ENCODE measurements around the gene PDE7B.
"Not testable (repeated sequence)": the region's sequence is repeated elsewhere in the genome, so short reads cannot be mapped to it uniquely, and the experiment has no call there.

The PDE7B gene

DNA sequence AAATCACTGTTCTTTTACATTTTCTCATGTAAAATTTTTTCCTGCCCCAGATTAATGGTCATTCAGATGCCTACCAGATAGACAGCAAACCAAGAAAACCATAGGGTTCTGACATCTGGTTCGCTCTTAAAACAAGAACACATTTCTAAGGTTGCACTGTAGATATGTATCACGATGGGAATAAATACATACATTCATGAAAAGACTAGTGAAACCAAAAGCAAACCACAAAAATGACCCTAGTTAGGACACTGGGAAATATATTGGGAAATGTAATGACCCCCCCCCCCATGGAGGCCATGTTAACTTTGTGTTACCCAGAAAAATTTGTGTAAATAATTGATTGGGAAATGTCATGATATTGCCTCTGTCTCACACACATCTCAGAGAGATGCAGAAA is 361.1 kb downstream of the PDE7B start:
- no peak for DNase-seq

DNA sequence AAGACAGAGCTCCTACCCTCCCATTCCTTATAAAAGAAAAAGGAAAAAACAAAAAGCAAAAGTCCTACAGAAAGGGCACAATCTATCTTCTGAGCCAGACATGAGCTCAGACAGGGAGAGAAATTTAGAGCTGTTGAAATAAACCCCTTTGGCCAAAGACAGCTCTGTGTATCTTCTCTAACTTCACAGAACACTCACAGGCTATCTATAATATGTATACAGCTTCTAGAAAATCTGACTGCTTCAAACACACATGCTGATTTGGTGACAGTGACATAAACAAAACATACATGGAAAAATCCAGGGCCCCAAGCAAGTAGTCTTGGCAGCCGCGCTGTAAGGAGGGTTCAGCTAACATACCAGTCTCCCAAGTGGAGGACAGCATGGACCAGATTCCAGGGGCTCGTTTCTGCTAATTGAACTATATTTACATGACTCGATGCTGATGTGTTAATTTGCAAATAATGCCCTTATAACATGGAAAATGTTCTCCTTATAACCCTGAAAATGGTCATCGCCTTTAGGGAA is 361.6 kb downstream of the PDE7B start:
- DNase-seq = no peak

DNA sequence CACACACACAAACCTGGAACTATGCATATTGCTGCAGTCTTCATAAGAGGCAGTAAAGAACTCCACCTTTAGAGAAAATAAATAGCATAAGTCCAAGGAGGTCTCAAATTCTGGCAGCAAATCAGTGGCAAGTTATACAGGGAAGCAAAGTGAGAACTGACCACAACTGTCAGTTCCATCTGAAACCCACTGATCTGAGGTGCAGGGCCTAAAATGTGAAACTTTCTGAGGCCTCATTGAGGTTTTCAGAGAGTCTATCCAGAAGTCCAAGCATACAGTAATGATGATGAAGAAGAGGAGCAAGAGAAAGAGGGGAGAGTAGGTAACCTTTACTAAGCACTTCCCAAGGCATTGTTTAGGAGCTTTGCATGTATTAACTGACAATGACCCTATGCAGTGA is 362.4 kb downstream of the PDE7B start:
- no peak for DNase-seq

DNA sequence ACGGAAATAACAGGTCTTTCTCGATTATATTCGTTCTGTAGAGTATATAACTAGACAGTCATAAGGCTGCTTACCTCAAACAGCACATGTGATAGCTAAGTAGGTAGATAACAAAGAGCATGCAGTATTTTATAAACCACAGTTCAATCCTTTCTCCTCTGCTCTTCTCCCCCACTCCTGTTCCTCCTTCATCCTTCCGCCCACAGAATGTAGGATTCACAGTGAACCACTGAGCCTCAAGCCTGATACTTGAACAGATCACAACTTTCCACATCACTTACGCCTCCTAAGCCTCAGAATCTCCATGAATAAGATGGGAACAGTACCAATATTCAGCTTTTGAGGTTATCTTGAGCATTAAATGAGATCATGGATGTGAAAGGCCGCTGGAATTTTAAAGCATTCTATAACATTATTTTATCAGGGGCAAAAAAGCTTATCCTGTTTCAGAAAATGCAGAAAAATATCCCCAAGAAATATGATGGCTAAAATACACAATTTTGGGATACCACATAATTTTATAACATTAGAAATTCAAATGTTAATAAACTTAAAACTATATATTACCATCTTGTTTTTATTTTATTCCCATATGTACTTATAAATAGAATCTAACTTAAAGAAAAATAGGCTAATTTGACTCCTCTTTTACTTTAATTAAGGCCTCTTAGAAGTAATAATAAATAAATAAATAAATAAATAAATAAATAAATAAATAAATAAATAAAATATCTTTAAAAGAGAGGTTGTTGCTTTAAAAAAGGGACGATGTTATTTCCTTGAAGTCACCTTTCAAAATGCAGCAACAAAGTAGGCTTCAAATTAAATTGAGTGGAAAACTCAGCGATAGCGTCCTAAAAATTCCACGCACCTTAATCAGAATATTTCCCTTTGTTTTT is 365.3 kb downstream of the PDE7B start:
- no peak for DNase-seq

DNA sequence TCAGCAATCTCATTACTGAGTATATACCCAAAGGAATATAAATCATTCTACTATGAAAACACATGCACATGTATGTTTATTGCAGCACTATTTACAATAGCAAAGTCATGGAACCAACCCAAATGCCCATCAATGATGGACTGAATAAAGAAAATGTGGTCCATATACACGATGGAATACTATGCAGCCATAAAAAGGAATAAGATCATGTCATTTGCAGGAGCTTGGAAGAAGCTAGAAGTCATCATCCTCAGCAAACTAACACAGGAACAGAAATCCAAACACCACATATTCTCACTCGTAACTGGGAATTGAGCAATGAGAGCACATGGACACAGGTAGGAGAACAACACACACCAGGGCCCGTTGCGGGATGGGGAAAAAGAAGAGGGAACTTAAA is 373.5 kb downstream of the PDE7B start:
- DNase-seq = not testable (repeated sequence)

DNA sequence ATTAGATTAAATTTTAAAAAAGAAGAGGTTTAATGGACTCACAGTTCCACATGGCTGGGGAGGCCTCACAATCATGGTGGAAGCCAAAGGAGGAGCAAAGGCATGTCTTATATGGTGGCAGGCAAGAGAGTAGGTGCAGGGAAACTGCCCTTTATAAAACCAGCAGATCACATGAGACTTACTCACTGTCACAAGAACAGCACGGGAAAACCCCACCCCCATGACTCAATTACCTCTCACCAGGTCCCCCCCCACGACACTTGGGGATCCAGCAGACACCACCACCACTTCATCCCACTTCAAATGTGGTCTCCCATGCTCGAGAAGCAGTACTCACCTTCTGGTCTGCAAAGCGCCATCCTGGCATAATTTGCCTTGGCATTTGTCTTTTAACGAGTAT is 374.0 kb downstream of the PDE7B start:
- DNase-seq = no peak

DNA sequence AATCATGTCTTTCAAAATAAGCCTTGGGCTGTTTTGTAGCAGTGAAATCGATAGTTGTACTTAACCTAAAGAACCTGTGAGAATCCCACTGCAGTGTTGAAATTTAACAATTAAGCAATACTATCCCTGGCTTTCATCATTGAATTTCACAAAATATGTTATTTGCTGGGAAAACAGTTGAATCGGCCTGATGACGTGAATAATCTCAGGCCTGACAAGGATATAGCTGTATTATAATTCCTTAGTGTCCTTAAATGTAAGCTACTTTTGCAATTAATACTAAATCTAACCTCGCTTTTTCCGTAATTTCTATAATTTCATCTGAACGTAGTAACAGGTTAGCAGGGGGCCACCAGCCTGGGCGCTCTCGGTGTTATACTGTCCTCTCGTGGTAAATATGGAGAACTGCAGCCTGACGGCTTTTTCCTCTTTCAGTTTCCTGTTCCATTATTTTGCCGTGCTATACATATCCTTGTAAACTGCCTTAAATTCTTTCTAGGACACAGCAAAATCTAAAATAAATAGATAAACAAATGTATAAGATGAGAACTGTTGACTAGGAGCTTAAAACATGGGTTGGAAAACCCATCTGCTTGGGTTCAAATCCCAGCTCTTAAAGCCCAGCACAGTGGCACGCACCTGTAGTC is 374.6 kb downstream of the PDE7B start:
- peak in 1 of 2 experiments; percentile 8 for DNase-seq

DNA sequence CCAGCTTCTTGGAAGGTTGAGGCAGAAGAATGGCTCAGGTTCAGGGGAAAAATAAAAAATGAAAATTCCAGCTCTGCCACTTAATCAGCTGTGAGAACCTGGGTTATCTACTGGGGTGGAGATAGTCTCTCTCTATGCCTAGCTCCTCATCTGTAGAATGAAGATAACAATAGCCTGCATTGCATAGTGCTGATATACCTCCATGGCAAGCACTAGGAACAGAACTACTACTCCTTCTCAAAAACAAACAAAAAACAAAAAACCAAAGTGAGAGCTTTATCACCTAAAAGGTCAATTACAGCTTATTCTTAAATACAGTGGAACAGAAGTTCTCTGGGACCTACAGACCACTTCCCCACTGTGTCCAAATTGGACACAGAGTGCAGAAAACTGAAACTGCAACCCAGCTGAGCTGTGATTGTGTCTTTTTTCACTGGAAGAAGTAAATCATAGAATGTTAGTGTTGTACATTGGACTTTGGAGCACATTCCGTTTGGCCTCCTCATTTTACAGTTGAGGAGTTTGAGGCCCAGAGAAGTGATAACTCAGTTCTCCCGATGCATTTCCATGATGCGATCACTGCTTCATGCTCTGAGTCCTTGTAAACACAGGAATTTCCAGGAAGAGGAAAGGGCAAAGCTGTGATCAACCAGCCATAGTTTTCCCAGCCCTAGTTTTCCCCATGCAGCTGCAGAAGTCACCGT is 375.3 kb downstream of the PDE7B start:
- DNase-seq = no peak

DNA sequence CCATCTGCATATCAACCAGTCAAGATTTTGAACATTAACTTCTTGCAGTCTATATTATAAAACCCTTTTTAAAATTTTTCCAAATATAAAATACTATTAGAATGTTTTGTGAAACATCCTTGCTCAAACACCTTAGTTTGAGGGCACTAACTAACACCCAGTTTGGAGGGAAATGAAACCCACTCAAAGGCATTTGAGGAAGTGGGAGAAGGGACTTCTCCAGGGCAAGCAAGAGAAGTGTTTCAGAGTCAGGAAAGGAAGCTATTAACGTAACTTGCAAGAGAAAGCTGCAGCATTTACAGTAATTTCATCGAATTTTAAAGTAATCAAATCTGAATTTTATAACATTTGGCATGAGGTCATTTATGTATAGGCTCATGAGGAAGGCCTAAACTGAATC is 377.3 kb downstream of the PDE7B start:
- DNase-seq = no peak

DNA sequence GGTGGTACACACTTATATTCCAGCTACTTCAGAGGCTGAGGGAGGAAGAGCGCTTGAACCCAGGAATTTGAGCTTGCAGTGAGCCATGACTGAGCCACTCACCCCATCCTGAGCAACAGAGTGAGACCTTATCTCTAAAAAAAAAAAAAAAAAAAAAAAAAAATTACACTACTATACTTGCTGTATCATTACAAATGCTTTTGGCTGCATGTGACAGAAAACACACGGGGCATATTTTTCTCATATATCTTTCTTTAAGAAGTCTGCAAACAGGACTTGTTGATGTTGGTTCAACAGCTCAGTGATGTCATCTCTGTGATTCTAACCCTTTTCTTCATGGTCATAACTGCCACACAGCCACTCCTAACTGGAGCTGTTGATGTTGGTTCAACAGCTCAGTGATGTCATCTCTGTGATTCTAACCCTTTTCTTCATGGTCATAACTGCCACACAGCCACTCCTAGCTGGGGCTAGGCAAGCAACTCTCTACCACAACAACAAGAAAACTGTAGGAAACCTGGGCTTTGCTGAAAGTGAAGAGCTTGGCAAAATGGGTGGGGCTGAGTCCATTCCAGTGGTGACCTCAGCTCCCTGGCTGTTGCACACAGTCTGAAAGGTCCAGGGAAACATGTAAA is 378.8 kb downstream of the PDE7B start:
- no peak for DNase-seq

DNA sequence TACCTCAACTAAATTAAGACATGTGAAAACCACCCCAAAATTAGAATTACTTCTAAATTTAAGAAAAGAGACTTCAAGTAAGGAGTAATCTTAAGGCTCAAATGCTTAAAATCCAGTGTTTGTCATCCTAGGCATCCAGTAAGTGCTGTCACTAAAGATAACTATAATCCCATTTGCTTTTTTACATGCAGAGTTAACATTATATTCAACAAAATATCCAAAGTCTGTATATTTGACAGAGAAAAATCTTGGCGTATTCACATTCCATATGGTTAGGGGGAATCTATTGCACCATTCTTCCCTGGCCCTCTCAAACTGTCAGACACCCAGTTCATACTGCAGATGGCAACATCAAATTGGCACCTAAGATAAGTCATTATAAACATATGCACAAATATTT is 381.2 kb downstream of the PDE7B start:
- no peak for DNase-seq

DNA sequence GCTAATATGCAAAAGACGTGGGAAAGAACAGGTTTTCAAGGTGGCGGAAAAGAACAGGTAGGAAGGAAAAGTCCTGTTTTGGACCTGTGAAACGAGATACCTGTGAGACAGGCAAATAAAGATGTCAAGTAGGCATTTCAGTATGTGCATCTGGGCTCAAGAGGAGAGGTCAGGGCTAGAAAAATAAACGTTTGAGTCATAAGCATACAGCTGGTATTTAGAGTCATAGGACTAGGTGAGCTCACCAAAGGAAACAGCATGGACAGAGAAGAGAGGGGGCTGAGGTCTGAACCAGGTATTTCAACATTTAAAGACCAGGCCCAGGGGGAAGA is 383.7 kb downstream of the PDE7B start:
- DNase-seq = no peak

DNA sequence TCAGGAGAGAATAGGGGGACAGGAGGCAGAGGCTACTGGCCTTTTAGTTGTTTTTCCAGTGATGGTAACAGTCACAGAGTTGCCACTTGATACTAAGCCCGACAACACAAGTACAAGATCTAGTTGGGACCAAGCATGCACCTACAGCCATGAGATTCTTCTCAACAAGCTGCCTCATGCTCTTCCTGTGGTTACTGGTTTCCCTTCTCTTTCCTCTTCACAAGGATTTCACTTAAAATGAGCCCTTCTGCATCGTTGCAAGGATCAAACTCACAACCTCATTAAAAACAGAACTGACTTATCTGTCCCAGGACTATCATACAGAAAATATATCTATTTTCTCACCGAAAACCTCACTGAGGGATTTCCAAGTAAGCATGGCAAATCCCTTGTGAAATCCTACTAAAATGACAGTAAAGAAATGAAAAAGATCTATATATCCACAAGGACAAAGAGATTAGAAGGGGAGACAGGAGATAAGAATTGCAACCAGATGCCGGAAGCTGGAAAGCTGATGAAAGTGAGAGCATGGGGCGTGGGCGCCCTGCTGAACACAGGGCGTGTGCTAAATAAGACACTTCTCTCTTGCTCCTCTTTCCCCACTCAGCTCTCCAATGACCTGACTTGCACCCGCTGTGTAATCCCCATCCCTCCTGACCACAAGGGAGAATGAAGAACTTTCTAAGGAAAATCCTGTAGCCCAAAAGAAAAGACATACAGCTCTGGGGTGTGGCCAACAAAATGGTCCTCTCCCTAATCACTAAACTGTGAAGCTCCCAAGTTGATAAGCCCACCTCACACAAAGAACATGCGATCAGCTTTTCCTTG is 385.2 kb downstream of the PDE7B start:
- DNase-seq = no peak

DNA sequence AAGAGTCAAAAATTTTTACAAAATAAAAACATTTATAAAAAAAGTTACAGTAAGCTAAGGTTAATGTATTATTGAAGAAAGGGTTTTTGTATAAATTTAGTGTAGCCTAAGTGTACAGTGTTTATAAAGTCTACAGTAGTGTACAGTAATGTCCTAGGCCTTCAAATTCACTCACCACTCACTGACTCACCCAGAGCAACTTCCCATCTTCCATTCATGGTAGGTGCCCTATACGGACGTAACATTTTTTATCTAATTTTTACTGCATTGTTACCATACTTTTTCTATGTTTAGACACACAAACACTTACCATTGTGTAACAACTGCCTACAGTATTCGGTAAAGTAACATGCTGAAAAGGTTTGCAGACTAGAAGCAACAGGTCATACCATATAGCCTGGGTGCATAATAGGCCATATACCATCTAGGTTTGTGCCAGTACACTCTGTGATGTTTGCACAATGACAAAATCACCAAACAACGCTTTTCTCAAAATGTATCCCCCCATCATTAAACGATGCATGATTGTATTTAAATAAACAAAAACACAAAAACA is 392.6 kb downstream of the PDE7B start:
- no peak for DNase-seq
